ENCODE results near the gene OLR1.

The OLR1 gene

DNA sequence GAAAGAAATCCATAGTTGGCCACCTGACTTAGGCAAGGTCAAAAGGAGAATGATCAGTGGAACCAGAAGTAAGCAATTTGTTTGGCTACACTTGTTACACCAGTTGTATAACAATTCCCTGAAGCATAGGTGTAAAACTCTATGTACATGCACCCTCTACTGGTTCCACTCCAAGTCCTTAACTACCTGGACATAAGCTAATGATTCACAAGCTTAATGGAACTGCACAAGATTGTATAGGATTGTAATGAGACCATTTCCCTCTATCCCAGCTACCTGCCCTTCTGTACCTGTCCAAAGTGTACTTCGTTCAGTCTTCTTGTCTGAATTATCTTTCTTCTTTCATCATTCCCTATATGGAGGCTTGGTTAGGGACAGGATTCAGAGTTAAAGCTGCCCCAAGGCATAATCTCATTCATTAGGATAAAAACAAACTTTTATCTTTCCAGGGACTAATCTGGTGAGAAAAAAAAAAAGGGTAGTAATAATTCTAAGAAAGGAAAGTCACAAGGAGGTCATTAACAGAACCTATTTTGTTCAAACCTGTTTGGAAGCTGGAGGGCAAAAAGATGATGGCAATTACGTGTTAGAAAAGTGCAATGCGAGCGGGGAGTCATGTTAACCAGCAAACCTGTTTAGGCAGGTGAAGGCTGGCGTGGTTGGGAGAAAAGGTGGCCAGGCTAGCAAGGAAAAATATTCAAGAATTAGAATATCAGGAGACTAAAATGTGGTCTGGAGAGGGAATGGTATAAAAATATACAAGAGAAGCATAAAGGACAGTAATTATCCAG, 4.1 kb upstream of the OLR1 start:
- ATAC-seq (no peak), DNase-seq (ENCODE audit: low spot score in 2 of 2) (no peak)
- no peak overlapping the region for H3K4me3 Mint-ChIP-seq
- no peaks in the 10 kb centered on the region for H3K36me3 Mint-ChIP-seq
- H3K9me3 Mint-ChIP-seq = no peaks in the 10 kb centered on the region
- H3K27ac Mint-ChIP-seq = no peak overlapping the region
- no peaks in the 10 kb centered on the region for H3K4me1 Mint-ChIP-seq

DNA sequence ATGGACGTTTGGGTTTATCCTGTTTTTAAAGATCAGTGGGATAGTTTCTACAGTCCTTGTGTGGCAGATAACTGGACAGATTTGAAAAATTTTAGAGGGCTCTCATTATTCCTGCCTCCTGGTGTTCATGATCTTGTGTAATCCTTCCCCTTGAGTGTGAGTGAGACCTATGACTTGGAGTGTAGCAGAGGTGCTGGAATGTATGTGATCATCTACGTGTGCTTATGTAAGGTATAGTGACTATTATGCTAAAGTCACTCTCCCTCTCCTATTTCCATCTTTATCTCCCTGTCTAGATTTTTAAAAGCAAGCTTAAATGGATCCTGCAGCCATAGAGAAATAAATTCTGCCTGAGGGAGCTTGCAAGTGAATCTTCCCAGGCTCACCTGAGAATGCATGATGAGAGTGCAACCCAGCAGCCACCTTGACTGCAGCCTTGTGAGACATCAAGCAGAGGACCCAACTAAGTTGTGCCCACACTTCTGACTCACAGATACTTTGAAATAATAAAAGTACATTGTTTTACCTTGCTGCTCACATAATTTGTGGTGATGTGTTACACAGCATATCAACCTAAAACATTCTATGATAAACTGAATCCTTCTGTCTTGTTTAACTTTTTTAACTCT, 3.2 kb upstream of the OLR1 start:
- DNase-seq (ENCODE audit: low spot score in 2 of 2) (no peak), ATAC-seq (no peak)
- H3K27ac Mint-ChIP-seq = no peak overlapping the region
- H3K9me3 Mint-ChIP-seq = no peaks in the 10 kb centered on the region
- no peaks in the 10 kb centered on the region for H3K4me1 Mint-ChIP-seq
- no peaks in the 10 kb centered on the region for H3K36me3 Mint-ChIP-seq
- H3K4me3 Mint-ChIP-seq = no peak overlapping the region

DNA sequence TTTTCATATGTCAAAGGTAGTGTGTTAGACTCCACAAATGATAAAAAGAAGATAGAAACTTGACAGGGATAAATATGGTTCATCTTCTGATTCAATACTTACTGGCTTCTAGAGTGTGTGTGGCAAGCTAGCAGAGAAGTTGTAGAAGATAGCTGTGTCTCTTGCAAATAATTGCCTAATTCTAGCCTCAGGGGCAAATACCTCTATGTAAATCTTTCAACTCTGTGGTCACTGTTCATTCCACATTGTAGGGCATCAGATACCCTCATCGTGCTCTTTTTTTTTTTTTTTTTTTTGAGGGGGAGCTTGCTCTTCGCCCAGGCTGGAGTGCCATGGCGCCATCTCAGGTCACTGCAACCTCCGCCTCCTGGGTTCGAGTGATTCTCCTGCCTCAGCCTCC, 1.7 kb downstream of the OLR1 start:
- DNase-seq (ENCODE audit: low spot score in 2 of 2) (no peak), ATAC-seq (no peak)
- no peaks in the 10 kb centered on the region for H3K4me1 Mint-ChIP-seq
- no peaks in the 10 kb centered on the region for H3K9me3 Mint-ChIP-seq
- no peak overlapping the region for H3K27ac Mint-ChIP-seq
- no peaks in the 10 kb centered on the region for H3K36me3 Mint-ChIP-seq
- H3K4me3 Mint-ChIP-seq = no peak overlapping the region

DNA sequence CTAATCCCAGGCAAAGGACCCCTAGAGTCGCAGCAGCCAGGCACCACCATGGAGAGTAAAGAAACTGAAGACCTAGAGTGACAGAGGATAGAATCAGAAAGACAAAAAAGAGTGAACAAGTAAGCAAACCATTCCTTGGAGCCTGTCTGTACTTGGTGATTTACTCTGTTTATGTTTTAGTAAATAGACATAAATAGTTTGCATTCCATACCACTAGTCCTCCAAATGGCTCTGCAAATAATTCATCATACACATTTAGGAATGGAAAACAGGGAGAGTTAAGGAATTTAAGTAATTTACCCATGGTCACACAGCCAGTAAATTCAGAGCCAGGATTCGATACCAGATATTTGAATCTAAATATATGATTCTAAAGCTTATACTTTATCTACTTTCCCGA, 2.8 kb downstream of the OLR1 start:
- no peak for ATAC-seq
- no peak for DNase-seq (ENCODE audit: low spot score in 2 of 2)
- no peaks in the 10 kb centered on the region for H3K4me1 Mint-ChIP-seq
- H3K4me3 Mint-ChIP-seq = no peak overlapping the region
- no peak overlapping the region for H3K27ac Mint-ChIP-seq
- no peaks in the 10 kb centered on the region for H3K9me3 Mint-ChIP-seq
- no peaks in the 10 kb centered on the region for H3K36me3 Mint-ChIP-seq

DNA sequence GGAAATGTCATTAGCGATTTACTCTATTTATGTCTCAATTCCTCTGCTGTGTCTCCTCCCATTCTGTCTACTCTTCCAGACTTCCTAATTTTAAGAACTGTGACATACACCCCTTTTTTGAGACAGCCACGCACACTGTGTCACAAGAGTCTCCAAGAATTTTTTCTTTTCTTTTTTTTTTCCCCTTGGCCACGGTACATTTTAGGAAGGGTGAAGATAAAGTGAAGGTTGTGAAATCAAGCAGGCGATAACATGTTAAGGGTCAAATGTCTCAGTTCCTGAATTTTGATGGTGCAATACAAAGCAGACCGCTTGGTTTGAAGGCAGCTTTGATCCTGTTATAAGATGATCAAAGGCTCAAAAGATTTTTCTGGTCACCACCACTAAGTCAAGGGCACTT, 4.3 kb downstream of the OLR1 start:
- no peak for DNase-seq (ENCODE audit: low spot score in 2 of 2)
- H3K4me1 Mint-ChIP-seq = no peaks in the 10 kb centered on the region
- H3K27ac Mint-ChIP-seq = no peak overlapping the region
- no peak for ATAC-seq
- no peak overlapping the region for H3K4me3 Mint-ChIP-seq
- no peaks in the 10 kb centered on the region for H3K9me3 Mint-ChIP-seq
- no peaks in the 10 kb centered on the region for H3K36me3 Mint-ChIP-seq

DNA sequence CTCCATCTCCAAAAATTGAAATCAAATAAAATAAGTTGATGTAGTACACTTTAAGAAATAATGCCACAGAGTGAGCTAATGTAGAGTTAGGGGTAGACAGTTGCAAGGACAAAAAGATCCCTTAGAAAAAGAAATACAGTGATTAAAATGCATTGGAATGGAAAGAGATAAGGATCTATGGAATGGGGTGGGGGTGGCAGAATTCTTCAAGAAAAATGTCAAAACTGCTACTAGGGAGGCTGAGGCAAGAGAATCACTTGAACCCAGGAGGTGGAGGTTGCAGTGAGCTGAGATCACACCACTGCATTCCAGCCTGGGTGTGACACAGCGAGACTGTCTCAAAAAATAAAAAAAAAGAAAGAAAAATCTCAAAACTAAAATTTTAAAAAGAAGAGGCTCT, 6.5 kb downstream of the OLR1 start:
- DNase-seq (ENCODE audit: low spot score in 2 of 2) (no peak), ATAC-seq (no peak)
- Mint-ChIP-seq H3K9me3 (no peaks in the 10 kb centered on the region), H3K4me1 (no peaks in the 10 kb centered on the region), H3K4me3 (no peak overlapping the region), H3K36me3 (no peaks in the 10 kb centered on the region), H3K27ac (no peak overlapping the region)

DNA sequence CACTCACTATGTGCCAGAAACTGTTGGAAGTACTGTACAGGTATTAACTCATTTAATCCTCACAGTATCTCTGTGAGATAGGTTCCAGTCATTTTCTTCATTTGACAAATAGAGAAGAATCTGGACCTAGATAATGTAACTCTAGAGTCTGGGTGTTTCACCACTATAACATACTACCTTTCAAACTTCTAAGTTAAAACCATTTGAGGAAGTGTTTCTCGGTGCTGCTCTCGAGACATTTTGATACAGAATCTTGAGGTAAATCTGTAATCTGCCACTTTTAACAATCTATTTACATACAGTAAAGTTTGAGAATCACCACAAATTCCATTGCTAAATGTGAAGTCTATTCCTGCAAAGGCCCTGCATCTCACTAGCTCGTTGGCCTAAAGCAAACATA, 8.8 kb downstream of the OLR1 start:
- H3K9me3 Mint-ChIP-seq = no peaks in the 10 kb centered on the region
- H3K27ac Mint-ChIP-seq = no peak overlapping the region
- no peak overlapping the region for H3K4me3 Mint-ChIP-seq
- H3K36me3 Mint-ChIP-seq = no peaks in the 10 kb centered on the region
- H3K4me1 Mint-ChIP-seq = no peaks in the 10 kb centered on the region
- DNase-seq (ENCODE audit: low spot score in 2 of 2) (no peak), ATAC-seq (no peak)

DNA sequence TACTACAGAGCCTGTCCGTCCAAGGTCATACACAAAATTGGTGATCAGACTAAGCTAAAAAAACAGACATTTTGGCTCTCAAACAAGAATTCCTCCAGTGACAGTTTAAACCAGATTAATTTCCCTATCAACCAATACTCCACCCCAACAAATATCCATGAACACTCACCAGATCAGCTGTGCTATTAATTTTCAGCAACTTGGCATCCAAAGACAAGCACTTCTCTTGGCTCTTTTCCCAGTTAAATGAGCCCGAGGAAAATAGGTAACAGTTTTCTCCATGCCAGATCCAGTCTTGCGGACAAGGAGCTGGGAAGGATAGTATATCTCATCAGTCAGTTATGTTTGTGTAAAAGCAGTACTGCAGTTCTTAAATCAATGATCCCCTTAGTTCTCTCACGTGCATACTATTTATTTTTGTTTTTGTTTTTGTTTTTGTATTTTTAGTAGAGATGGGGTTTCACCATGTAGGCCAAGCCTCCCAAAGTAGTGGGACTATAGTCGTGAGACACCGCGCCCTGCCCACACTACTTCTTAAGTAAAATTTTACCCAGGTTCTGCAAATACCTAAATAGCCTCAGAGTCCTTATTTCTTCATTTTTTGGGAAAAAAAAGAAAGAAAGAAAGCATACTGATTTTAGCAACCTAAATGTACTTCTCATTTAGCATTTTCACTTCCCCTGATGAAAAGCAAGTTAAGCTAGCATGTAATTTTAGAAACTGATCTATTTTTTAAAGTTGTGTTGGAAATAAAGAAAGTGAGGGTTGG, 11.1 kb downstream of the OLR1 start:
- Mint-ChIP-seq H3K36me3 (no peaks in the 10 kb centered on the region), H3K9me3 (no peaks in the 10 kb centered on the region), H3K27ac (no peak overlapping the region), H3K4me1 (no peaks in the 10 kb centered on the region), H3K4me3 (no peak overlapping the region)
- ATAC-seq = no peak
- DNase-seq (ENCODE audit: low spot score in 2 of 2) = no peak

DNA sequence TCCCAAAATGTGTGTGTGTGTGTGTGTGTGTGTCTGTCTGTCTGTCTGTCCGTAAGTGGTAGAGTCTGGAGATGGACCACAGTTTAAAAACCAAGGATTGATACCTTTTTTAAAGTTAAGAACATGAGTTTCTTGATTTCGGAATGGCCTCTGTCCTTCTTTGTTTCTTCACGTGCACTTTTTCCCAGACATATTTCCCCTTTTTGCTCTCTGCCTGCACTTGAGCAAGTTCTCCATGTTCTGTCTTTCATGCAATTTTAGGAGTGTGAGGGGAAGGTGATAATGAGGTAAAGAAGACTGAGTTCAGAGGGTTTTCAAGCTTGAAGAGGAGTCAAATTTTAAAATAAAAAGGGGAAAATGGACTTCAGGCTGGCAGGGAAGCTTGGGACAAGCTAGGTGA, 12.7 kb downstream of the OLR1 start:
- no peak for DNase-seq (ENCODE audit: low spot score in 2 of 2)
- no peak overlapping the region for H3K27ac Mint-ChIP-seq
- no peaks in the 10 kb centered on the region for H3K36me3 Mint-ChIP-seq
- no peak overlapping the region for H3K4me3 Mint-ChIP-seq
- ATAC-seq = no peak
- H3K4me1 Mint-ChIP-seq = no peaks in the 10 kb centered on the region
- H3K9me3 Mint-ChIP-seq = no peaks in the 10 kb centered on the region

DNA sequence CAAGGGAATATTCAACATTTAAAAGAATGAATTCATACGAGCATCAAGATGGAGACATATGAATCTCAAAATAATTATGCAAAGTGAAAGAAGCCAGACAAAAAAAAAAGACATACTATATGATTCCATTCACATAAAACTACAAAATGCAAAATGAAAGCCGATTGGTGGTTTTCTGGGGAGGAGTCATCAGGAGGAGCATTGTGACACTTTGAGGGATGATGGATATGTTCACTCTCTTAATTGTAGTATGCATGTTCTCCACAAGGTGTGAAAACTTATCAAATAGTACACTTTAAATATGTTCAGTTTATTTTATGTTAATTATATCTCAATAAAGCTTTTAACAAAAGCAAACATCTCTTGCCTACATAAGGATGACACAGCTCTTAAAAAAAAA, 13.5 kb downstream of the OLR1 start:
- no peaks in the 10 kb centered on the region for H3K36me3 Mint-ChIP-seq
- DNase-seq (ENCODE audit: low spot score in 2 of 2) = no peak
- no peak for ATAC-seq
- no peak overlapping the region for H3K27ac Mint-ChIP-seq
- H3K4me3 Mint-ChIP-seq = no peak overlapping the region
- peaks cover 8% of the 10 kb centered on the region for H3K4me1 Mint-ChIP-seq
- no peaks in the 10 kb centered on the region for H3K9me3 Mint-ChIP-seq

DNA sequence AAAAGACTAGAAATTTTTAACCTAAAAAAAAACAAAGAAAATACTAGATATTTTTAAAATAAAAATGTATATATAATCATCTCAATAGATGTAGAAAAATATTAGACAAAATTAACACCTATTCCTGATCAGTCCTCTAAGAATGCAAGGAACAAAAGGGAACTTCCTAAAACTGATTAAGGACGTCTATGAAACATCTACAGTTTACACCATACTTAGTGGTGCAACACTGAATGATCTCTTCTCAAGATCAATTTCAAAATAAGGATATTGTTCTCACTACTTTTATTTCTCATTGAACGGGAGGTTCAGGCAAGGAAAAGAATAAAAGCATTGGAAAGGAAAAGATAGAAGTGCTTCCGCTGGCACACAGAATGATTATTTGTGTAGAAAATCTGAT, 16.0 kb downstream of the OLR1 start:
- H3K4me3 Mint-ChIP-seq = no peak overlapping the region
- ATAC-seq (no peak), DNase-seq (ENCODE audit: low spot score in 2 of 2) (no peak)
- no peaks in the 10 kb centered on the region for H3K36me3 Mint-ChIP-seq
- H3K9me3 Mint-ChIP-seq = no peaks in the 10 kb centered on the region
- H3K4me1 Mint-ChIP-seq = peaks cover 12% of the 10 kb centered on the region
- H3K27ac Mint-ChIP-seq = no peak overlapping the region

DNA sequence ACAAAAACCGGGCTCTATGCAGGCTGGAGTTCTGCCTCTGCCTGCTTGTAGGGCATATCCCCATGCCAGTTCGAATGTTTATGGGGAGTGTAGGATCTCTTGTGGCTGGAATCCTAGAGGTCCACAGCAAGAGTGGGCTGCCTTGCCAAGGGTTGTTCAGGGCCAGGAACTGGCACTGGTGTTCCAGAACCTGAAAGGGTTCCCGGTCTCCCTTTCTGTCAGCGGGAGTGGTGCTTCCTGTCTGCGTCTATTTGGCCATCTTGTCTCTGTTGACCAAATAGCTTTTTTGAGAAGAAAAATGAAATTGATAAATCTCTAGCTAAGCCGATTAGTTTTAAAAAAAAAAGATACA, 17.8 kb downstream of the OLR1 start:
- no peak overlapping the region for H3K27ac Mint-ChIP-seq
- H3K36me3 Mint-ChIP-seq = no peaks in the 10 kb centered on the region
- no peaks in the 10 kb centered on the region for H3K9me3 Mint-ChIP-seq
- DNase-seq (ENCODE audit: low spot score in 2 of 2) (no peak), ATAC-seq (no peak)
- H3K4me1 Mint-ChIP-seq = peaks cover 12% of the 10 kb centered on the region
- H3K4me3 Mint-ChIP-seq = peak overlapping the region; percentile 86

DNA sequence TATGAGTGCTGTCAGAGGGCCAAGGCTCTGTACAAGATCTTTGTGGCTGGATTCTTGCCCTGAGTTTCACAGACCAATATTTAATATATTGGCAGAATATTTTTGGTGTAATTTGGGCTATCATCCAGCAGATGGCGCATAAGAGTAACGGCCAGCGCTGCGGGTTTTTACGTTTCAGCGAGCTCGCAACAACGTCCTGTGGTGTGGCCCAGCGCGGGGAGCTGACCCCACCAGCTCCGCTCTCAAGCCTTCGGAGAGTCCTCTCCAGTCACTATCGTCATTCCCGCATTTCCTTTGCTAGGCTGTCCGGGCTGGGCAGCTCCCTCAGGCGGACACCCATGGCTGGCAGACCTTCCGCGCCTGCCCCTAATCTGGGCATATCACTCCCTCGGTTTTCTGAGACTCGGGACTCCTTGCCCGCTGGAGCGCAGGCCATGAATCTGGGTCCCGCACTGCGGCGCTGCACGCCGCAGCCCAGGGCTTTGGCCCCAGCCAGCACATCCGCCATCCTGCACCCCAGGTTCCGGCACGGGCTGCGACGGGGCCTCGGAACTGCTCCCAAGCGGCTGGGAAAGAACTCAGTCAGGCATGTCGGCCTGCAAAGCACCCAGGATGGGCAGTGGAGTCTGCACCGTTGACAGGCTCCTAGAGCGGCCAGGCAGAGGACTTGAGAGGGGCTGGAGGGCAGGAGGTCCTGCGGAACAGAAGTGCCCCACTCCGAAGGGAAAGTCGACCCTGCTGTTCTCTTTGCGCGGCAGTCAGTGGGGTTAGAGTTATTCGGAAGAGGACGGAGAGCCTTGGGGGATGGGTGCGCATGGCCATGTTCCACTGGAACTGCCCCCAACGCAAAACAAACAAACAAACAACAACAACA, 18.4 kb downstream of the OLR1 start:
- peak overlapping the region; percentile 80 for H3K27ac Mint-ChIP-seq
- no peaks in the 10 kb centered on the region for H3K9me3 Mint-ChIP-seq
- peak; percentile 57 to 82 for DNase-seq (ENCODE audit: low spot score in 2 of 2)
- H3K4me3 Mint-ChIP-seq = peak overlapping the region; percentile 86
- H3K36me3 Mint-ChIP-seq = no peaks in the 10 kb centered on the region
- H3K4me1 Mint-ChIP-seq = peaks cover 12% of the 10 kb centered on the region
- ATAC-seq = peak; percentile 90

DNA sequence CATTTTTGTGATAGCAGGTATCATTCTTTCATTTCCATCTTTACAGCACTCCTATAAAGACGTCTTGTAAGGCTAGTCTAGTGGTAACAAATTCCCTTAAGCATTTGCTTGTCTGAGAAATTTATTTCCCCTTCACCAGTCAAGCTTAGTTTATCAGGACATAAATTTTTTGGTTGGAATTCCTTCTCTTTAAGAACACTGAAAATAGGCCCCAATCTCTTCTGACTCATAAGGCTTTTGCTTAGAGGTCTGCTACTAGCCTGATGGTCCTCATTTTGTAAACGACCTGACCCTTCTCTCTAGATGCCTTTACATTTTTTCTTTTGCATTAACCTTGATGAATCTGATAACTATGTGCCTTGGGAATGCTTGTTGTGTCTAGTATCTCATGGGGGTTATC, 20.3 kb downstream of the OLR1 start:
- Mint-ChIP-seq H3K27ac (no peak overlapping the region), H3K36me3 (no peaks in the 10 kb centered on the region), H3K4me3 (no peak overlapping the region), H3K9me3 (no peaks in the 10 kb centered on the region), H3K4me1 (peaks cover 12% of the 10 kb centered on the region)
- DNase-seq (ENCODE audit: low spot score in 2 of 2) (no peak), ATAC-seq (no peak)

DNA sequence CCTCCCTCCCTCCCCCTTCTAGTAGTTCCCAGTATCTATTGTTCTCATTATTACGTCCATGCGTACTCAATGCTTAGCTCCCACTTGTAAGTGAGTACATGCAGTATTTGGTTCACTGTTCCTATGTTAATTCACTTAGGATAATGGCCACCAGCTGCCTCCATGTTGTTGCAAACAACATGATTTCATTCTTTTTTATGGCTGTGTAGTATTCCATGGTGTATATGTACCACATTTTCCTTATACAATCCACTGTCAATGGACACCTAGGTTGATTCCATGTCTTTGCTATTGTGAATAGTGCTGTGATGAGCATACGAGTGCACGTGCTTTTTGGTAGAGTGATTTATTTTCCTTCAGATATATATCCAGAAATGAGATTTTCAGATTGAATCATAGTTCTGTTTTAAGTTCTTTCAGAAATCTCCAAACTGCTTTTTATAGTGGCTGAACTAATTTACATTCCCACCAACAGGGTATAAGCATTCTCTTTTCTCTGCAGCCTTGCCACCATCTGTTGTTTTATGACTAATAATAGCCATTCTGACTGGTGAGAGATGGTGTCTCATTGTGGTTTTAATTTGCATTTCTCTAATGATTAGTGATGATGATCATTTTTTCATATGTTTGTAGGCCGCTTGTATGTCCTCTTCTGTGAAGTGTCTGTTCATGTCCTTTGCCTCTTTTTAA, 24.1 kb downstream of the OLR1 start:
- H3K9me3 Mint-ChIP-seq = no peaks in the 10 kb centered on the region
- DNase-seq (ENCODE audit: low spot score in 2 of 2) = no peak
- no peaks in the 10 kb centered on the region for H3K36me3 Mint-ChIP-seq
- H3K4me1 Mint-ChIP-seq = peaks cover under 1% of the 10 kb centered on the region
- H3K27ac Mint-ChIP-seq = no peak overlapping the region
- peak; percentile 88 for ATAC-seq
- no peak overlapping the region for H3K4me3 Mint-ChIP-seq
